Lower leg skin (tissue), 3 donors: ENCODE measurements around the gene IRS1.

Experiments
- CTCF ChIP-seq, 3 donors: fragments of 450-650 bp; IDR thresholded peaks; one replicate each; pipeline ENCODE4 v1.5.1; 2016; ENCODE audit warnings: antibody characterized with exemption in 3 of 3, mild to moderate bottlenecking in 3 of 3, moderate library complexity in 2 of 3
- POLR2A ChIP-seq, 2 donors: fragments of 450-650 bp; IDR thresholded peaks; one replicate each; pipeline ENCODE4 v1.6.1; 2016 to 2017; ENCODE audit warnings: antibody characterized with exemption in 2 of 2, mild to moderate bottlenecking in 1 of 2, moderate library complexity in 1 of 2

- TF ChIP-seq CTCF (IDR thresholded peaks at IDR 0.05), result no peak
- TF ChIP-seq POLR2A (IDR thresholded peaks at IDR 0.05), result no peak
Measured at GRCh38 chr2:226746196-226746800, 53.3 kb downstream of the IRS1 start.
